Dedifferentiated amniotic fluid mesenchymal stem cell (primary cell): ENCODE data around the gene RAB44.
"Not testable (repeated sequence)": the region's sequence is repeated elsewhere in the genome, so short reads cannot be mapped to it uniquely, and the experiment has no call there.

Experiments used
- DNase-seq: peaks from one replicate; pipeline ENCODE4 v3.0.0-alpha.2; 2016; ENCODE audit errors: extremely low spot score

RAB44 gene

DNA sequence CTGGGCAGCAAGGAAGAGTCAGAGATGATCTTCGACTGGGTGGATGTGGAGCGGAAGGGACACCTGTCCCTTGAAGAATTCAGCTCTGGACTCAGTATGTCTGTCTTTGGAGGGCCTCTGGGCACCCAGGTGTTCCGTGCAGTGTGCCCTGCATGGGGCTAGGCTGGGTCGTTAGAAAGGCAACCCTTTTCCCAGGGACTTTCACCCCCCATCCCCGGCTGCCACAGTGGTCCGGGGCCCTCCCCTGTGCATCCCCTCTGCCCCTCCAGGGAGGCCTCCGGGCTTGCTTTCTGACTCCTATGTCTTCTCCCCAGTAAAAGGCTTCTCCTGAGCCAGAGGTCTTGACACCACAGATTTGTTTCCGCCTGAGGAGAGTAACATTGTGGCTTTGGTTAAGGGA, 16.2 kb downstream of the RAB44 start:
- no peak for DNase-seq

DNA sequence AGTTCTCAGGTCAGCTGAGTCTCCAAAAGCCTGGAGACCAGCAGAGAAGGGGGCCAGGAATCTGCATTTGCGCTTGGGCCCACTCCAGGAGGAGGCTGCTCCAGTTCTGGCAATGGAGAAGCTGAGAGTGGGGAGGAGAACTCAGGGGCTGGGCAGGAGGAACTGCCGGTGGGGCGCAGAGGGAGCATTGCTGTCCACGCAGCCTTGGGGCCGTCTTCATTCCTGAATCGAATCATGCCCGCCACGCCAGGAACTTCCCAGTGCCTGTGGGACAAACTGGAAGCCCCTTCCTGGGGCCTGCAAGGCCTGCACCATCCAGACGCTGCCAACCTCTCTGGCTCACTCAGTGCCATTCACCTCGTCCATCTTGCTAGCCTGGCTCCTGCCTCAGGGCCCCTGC, 16.9 kb downstream of the RAB44 start:
- no peak for DNase-seq

DNA sequence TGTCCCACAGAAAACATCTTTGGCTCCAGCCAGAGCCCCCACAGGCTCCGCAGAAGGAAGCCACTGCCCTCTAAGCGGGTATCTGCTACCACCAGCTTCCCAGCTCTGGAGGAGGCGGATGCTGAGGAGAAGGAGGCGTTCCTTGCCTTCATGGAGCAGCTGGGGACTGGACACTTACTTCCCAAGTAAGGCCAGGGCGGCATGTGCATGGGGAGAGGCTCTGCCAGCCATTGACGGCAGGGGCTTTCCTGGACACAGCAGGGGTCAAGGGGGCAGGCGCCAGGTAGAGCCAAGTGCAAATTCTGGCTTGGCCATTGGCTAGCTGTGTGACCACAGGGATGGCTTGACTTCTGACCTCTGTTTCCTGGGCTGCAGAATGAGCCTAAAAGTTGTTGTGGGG, 17.8 kb downstream of the RAB44 start:
- DNase-seq, result no peak

DNA sequence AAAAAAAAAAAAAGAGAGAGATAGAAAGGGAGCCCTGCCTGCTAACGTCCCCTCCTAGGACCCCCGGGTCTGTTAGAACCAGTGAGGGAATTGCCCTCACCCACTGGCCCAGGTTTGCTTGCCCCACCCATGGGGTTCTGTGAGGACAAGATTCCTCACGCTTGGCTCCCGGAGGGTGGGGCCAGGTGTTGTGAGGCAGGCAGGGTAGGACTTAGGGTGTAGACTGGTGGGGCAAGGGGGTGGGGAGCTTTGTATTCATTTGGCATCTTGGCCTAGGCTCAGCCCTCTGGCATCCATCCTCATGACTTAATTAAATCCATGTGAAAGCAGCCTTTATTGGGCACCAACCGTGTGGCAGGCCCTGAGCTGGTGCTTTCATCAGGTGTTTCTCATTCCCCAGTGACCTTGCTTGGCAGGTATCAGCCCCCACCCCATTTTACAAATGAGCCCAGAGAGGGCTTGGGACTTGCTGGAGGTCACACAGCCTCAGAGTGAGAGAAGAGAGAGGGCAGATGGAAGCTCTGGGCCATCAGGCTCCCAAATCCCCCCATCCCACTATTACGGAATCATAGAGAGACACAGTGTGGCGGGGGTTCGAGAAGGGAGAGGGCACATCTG, 19.0 kb downstream of the RAB44 start:
- DNase-seq, result no peak

DNA sequence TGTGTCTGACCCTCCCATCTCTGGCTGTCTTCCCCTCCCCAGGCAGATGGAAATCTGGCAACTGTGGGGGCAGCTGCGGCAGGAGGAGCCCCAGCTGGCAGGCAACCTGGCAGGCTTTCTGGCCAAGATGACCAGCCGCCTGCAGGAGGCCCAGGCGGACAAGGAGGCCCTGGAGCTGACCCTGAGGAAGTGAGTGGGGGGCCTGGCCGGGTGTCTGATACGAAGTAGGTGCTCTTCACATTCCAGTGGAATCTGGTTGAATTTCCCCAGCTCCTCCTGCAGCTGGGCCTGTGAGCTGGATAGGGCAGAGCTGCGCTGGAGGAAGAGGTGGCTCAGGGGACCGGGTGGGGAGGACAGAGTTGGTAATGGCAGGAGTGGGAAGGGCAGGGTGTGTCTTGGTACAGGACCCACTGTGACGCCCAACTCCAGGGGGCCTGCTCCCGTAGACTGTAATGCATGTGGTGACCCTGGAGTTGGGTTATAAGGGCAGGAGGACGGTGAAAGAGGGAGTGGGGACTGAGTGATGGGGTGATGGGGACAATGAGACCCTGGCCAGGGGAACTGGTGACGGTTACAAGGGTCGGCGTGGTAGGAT, 19.7 kb downstream of the RAB44 start:
- no peak for DNase-seq

DNA sequence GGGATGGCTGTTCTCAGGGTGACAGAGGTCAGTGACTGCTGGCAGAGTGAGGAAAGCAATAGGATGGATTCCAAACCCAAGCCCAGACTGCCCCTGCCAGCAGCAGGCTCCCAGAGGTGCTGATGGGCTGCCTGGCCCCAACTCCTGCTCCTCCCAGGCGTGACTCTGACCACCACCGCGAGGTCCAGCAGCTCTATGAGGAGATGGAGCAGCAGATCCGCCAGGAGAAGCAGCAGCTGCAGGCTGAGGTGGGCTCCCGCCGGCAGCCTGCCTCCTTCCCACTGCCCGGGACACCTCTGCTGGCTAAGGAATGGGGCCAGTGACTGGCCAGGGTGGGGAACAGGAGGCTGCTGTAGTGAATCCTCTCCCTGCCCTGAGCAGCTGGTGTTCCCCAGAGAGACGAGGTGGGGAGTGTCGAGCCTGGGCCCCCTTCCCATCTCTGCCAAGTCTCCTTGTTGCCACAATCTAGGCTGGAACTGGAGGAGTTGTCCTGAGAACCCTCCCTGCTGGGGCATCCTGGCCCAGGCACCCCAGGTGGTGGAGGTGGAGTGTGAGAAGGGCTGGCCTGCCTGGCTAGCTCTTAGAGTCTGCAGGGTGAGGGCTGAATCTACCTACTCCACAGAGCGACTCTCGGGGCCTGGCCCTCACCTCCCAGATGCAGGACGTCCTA, 20.4 kb downstream of the RAB44 start:
- DNase-seq, result no peak

DNA sequence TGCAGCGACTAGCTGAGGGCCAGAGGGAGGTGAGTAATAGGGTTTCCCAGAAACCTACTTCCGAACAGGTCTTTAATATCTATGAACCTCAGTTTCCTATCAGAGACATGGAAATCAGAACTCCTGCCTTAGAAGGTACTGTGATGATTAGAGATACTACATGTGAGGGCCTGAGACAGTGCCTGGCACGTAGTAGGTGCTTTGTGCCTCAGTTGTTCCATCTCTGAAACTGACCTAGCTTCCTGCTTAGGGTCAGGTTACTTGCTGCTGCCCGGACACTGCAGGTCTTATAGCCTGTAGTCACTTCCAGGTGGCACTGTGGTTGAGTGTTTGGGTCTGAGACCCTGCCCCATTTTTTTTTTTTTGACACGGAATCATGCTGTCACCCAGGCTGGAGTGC, 20.9 kb downstream of the RAB44 start:
- no peak for DNase-seq

DNA sequence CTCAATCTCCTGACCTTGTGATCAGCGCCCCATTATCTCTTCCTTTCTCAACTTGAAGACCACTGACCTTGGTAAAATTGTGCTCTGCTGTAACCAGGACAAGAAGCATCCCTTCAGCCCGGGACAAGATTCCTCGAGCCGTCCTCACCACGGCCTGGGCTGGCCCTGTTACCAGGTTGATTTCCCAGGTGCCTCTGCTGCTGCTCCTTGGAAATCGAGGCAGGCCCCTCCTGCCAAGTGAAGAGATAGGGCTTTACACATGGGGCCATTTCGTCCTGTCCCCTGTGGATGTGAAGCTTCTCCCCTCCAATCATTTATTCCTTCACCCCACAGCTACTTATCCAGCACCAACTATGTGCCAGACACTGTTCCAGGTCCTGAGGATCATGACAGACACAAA, 21.5 kb downstream of the RAB44 start:
- DNase-seq, result no peak

DNA sequence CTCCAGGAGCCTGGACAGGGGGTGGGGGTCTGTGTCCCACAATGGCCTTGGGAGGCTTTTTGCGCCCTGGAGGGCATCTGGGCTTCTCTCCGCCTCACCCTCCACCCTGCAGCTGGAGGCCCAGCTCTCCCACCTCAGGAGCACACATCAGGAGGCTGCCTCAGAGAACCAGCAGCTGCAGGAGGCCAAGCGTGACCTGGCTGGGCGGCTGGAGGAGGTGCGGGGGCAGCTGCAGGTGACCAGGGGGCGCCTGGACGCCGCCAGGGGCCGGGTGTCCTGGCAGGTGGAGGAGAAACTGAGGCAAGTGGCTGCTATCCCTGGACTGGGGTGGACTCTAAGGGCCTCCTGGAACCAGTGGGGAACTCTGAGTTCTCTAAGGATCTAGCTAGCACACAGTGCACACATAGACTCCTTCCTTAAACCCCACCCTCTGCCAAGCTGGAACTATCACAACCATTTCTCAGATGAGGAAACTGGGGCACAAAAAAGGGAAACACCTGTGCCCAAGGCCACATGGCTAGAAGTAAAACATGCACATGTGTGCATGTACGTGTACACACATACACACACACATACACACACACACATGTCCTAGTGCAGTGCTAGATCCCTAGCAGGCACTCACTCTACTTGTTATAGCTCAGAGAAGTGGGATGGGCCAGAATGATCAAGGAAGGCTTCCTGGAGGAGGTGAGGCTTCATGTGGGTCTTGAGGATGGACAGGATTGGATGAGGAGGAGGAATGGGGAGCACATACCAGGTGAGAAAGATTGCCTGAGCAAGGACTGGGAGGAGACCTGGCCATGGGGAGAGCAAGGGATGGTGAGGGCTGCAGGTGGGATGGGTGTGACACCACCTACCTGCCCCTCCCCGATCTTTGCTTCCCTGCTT, 22.9 kb downstream of the RAB44 start:
- DNase-seq, result no peak

DNA sequence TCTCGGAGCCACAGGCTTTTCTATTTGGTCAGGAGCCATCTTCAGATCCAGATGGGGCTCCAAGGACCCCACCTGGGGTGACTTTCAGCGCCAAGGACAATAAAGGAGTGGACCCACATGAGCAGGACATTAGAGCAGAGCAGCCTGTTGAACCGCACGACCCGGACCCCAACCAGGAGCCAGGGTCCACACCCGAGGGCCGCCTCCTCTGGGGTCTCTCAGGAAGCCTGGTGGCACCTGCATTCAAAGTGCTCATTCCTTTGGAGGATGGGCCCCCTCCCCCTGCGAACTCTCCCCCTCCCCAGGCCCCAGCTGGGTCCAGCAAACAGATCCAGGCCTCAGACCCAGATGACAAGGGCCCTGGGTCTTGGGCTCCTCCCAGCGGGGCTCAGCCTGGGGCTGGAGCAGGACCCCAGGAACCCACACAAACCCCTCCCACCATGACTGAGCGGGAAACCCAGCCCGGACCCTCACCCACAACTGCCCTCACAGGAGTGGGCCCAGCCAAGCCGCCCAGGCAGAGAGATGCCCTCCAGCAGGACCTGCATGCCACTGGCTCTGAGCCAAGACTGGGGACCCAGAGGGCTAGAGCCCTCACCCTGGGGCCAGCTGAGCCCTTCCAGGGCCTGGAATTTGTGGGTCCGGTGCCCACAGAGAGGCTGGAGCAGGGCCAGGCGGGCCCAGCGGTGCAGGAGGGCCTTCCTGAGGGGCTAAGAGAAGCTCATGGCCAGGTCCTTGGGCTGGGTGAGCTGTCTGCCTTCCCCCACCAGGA, 23.9 kb downstream of the RAB44 start:
- no peak for DNase-seq

DNA sequence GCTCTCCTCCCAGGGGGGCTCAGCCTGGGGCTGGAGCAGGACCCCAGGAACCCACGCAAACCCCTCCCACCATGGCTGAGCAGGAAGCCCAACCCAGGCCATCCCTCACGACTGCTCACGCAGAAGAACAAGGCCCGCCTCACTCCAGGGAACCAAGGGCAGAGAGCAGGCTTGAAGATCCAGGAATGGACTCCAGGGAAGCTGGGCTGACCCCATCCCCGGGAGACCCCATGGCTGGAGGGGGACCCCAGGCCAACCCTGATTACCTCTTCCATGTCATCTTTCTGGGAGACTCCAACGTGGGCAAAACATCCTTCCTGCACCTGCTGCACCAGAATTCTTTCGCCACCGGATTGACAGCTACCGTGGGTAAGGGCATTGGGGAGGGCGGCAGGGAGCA, 24.7 kb downstream of the RAB44 start:
- no peak for DNase-seq

DNA sequence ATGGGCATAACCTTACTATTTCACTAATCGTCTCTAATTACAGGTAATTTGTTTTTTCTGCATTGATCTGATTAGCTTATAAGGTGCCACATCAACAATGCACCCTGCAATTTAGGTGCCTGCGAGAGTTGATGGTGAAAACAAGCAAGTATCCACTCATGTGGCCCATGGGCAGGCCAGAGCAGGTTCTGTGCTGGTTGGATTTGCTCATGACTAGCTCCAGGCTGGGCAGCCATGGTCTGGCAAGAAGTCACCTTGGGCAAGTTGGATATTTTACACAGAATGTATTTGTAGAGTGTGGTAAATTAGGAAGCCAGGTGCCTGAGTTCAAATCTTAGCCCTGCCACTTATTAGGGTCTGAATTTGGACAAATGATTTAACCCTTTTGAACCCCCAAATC, 25.3 kb downstream of the RAB44 start:
- no peak for DNase-seq

DNA sequence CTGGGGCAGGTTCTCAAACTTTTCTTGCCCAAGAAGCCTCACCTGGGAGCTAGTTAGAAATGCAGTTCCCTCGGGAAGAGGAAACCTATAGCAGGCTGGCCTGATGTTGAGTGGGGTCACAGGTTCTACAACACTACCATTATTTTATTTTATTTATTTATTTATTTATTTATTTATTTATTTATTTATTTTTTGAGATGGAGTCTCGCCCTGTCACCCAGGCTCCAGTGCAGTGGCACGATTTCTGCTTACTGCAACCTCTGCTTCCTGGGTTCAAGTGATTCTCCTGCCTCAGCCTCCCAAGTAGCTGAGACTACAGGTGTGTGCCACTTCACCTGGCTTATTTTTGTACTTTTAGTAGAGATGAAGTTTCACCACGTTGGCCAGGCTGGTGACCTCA, 26.4 kb downstream of the RAB44 start:
- DNase-seq, result not testable (repeated sequence)

DNA sequence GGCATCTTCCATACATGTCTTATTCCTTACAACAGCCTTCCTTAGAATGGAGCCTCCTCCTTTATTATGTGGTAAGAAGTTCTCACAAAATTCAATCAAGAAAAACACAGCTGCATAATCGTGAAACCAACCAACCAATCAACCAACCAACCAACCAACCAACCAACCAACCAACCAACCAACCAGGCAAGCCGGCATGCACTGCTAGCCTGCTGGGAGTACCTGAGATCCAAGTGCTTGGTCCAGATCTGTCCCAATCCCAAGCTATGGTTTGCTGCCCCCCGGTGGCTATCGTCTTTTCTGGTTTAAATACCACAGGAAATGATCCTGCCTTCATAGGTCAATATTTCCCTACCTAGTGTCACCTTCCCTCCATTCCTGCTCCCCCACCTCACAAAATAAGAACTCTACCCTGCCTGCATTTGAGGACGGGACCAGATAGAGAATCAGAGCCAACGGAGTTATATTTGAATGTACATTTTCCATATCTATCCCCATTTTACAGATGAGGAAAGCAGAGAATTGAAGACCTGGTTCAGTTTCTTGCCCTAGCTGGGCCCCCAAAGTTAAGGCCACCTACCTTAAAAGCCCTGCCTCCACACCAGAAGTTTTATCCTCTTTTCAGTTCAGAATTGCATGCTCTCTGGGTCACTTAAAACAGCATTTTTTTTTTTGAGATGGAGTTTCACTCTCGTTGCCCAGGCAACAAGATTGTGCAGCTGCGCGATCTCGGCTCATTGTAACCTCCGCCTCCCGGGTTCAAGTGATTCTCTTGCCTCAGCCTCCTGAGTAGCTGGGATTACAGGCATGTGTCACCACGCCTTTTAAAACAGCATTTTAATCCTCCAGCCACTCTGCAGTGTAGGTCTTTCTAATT, 27.1 kb downstream of the RAB44 start:
- DNase-seq, result peak; percentile 50

DNA sequence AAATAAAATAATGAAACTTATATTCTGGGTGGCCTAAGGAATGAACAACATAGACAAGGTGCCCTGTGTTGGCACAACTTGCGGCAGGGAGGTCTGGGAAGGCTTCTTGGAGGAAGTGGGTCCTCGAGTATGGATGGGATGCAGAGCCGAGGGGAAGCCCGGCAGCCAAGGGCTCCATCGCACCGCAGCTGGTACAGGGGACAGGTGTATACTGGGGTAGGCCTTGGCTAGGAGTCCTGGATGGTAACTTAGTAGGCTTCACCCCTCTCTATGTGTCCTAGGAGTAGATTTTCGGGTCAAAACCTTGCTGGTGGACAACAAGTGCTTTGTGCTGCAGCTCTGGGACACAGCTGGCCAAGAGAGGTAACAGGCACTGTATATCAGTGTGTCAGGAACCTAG, 28.0 kb downstream of the RAB44 start:
- no peak for DNase-seq

DNA sequence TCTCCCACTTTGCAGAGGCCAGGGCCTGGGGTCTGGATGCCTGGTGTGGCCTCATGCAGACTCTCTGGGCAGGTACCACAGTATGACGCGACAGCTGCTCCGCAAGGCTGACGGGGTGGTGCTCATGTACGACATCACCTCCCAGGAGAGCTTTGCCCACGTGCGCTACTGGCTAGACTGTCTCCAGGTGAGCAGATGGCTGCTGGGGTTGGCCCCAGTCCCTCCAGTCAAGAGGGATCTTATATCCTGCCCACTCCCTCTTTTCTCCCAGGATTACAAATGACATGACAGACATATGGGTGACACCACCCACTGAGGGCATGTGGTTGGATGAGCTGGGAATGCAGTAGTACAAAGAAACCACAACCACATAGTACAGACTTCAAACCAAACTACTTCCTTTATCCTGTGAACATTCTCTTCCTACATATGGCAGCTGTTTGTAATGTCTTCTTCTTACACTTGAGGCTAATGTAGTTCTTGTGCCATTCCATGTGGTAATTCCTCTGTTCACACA, 29.9 kb downstream of the RAB44 start:
- DNase-seq, result no peak

DNA sequence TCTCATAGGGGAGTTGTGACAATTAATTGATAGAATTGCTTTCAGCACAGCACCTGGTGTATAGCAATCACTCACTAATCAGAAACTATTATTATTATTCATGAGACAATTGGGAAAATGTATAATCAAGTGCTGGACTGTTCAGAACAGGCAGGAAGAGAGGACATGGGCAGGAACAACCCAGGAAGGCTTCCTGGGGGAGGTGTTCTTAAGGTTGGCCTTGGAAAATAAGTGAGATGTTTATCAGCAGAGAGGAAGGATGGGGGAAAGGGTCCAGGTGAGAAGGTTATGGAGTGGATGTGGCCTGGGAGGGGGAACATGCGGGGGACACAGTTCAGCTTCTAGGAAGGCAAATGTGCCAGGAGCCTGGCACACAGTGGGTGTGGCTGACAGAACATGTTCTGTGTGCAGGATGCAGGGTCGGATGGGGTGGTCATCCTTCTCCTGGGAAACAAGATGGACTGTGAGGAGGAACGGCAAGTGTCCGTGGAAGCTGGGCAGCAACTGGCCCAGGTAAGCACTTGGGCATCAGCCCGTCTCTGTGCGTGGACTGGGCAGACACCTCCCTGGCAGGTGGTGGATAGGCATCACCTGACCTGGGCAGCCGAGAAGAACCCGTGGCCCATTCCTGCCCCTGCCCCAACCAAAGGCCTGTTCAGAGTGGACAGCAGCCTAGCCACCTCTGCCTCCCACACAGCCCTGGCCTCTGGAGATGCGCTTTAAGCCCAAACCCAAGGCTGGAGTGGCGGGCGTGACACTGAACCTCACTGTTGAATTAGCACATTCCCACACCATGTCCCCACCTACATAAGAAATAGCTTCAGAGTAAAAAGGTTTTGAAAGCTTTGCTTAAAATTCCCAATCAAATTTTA, 30.9 kb downstream of the RAB44 start:
- DNase-seq, result no peak

DNA sequence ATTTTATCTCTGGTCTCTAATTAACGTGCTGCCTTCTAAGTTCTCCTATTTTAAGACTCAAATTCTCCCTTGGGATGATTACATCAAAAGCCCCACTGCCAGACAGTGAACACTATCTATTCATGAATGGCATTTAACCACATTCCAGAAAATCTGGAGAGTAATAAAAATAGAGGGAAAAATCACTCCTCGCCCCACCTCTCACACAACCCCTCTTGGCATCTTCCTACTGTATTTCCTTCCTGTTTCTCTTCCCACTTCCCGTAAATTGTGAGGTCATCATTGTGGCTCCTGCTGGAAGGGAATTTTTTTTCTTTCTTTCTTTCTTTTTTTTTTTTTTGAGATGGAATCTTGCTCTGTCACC, 31.5 kb downstream of the RAB44 start:
- no peak for DNase-seq
